GM12878 (cell line): ENCODE results near the gene TBX10. TPM values are rescaled to one million over a fixed set of nuclear protein-coding genes. Genes with fewer than 3 reads are reported as not detected.

Experiments
- ATAC-seq: fragments of 200-7000 bp; cut with Tn5 transposase; 3 replicates; pipeline ENCODE4 v1.9.1; 2020; ENCODE audit warnings: mild to moderate bottlenecking, moderate library complexity
- BruUV-seq: library from RNA; stranded (reverse); fragments of 400-500 nt; replicated peaks from 2 replicates; lab custom pipeline; 2021; lab: Mats Ljungman, UMichigan
- CTCF ChIA-PET: fragments of 300-600 bp; sonication (Branson Sonifier 250); formaldehyde crosslinking; extraction: SDS; loops from one replicate; lab custom pipeline; 2021; ENCODE audit warnings: inconsistent platforms; lab: Yijun Ruan, JAX
- POLR2A ChIA-PET: fragments of 350-600 bp; formaldehyde crosslinking; extraction: SDS; loops from one replicate; lab custom pipeline; 2021; ENCODE audit warnings: inconsistent platforms; lab: Charles Lee
- RAD21 ChIA-PET: fragments of 300-600 bp; sonication (Branson Sonifier 250); formaldehyde crosslinking; loops from one replicate; lab custom pipeline; 2023; ENCODE audit warnings: antibody characterized with exemption; ENCODE audit not compliant: unreplicated experiment; lab: Charles Lee
- SMC1A ChIA-PET: fragments of 300-600 bp; sonication (Branson Sonifier 250); formaldehyde crosslinking; loops from one replicate; lab custom pipeline; 2023; ENCODE audit not compliant: unreplicated experiment, uncharacterized antibody; lab: Charles Lee
- DNase-seq: peaks from one replicate; pipeline ENCODE4 v3.0.0-alpha.2; 2011; ENCODE audit warnings: low read depth, low spot score
- FAIRE-seq: peaks from 3 replicates; lab custom pipeline; 2011; peaks lifted over from hg19 to GRCh38; lab: Jason Lieb, UNC
- H2AFZ ChIP-seq: 2 replicates; pipeline ENCODE4 v1.6.0; 2011; ENCODE audit warnings: low read depth, low read length, control low read depth; ENCODE audit not compliant: control insufficient read depth
- H3K27ac ChIP-seq: 2 replicates; pipeline ENCODE4 v1.5.1; 2011; ENCODE audit warnings: control low read depth; ENCODE audit not compliant: control insufficient read depth, insufficient read depth
- H3K27me3 ChIP-seq, 2 experiments: replicated peaks in 1 of 2; 2 replicates each; pipeline versions ENCODE4 v1.6.0 to v1.6.1; 2011; ENCODE audit warnings: low read length in 1 of 2; ENCODE audit not compliant: control insufficient read depth in 2 of 2, insufficient read depth in 2 of 2
- H3K36me3 ChIP-seq, 2 experiments: 2 replicates each; pipeline ENCODE4 v1.5.1; 2011; ENCODE audit warnings: low read length in 1 of 2; ENCODE audit not compliant: control insufficient read depth in 2 of 2, insufficient read depth in 2 of 2
- H3K4me1 ChIP-seq: 2 replicates; pipeline ENCODE4 v1.6.1; 2011; ENCODE audit warnings: mild to moderate bottlenecking, low read length, moderate library complexity, mixed read lengths; ENCODE audit not compliant: control insufficient read depth, insufficient read depth
- H3K4me2 ChIP-seq: 2 replicates; pipeline ENCODE4 v1.6.0; 2011; ENCODE audit warnings: control low read depth; ENCODE audit not compliant: control insufficient read depth, insufficient read depth
- H3K4me3 ChIP-seq: fragments of 200-600 bp; sonication (generic); 2 replicates; pipeline ENCODE4 v1.5.1; 2016
- H3K79me2 ChIP-seq: 2 replicates; pipeline ENCODE4 v1.6.0; 2011; ENCODE audit warnings: low read length; ENCODE audit not compliant: control insufficient read depth, insufficient read depth
- H3K9ac ChIP-seq: 2 replicates; pipeline ENCODE4 v1.8.0; 2011; ENCODE audit warnings: low read length, control low read depth, mixed read lengths; ENCODE audit not compliant: control insufficient read depth, insufficient read depth
- H3K9me3 ChIP-seq: replicated peaks from 3 replicates; pipeline ENCODE4 v1.5.1; 2011; ENCODE audit warnings: mild to moderate bottlenecking, low read length; ENCODE audit not compliant: control insufficient read depth, insufficient read depth
- H4K20me1 ChIP-seq: 2 replicates; pipeline ENCODE4 v1.6.0; 2011; ENCODE audit not compliant: control insufficient read depth, insufficient read depth
- ATF3 ChIP-seq: IDR thresholded peaks from 2 replicates; pipeline ENCODE4 v1.6.1; 2011; ENCODE audit warnings: low read depth, mild to moderate bottlenecking, low read length, moderate library complexity, borderline replicate concordance; ENCODE audit errors: extremely low read depth
- CREB1 ChIP-seq: IDR thresholded peaks from 2 replicates; pipeline ENCODE4 v1.6.1; 2012; ENCODE audit warnings: low read depth, mild to moderate bottlenecking, inconsistent platforms
- EZH2 ChIP-seq: IDR thresholded peaks from 2 replicates; pipeline ENCODE4 v1.6.1; 2012; ENCODE audit warnings: low read depth, mild to moderate bottlenecking, control low read depth, inconsistent platforms, low read length, borderline replicate concordance; ENCODE audit not compliant: control insufficient read depth
- GATAD2B ChIP-seq: fragments of 450-650 bp; conservative IDR thresholded peaks from 2 replicates; pipeline ENCODE4 v1.6.1; 2017; ENCODE audit warnings: low read depth, mild to moderate bottlenecking, moderate library complexity
- HDAC6 ChIP-seq: fragments of 200-600 bp; sonication (generic); IDR thresholded peaks from one replicate; pipeline ENCODE4 v1.8.0; 2017; ENCODE audit warnings: antibody characterized with exemption; ENCODE audit not compliant: unreplicated experiment
- IRF5 ChIP-seq: fragments of 450-650 bp; IDR thresholded peaks from 2 replicates; pipeline ENCODE4 v1.6.1; 2017; ENCODE audit warnings: borderline replicate concordance
- RCOR1 ChIP-seq: conservative IDR thresholded peaks from 2 replicates; pipeline ENCODE4 v1.6.1; 2012; ENCODE audit warnings: low read depth, low read length, improper control_type of control experiment
- TAF1 ChIP-seq: IDR thresholded peaks from 2 replicates; pipeline ENCODE4 v1.6.1; 2011; ENCODE audit warnings: mild to moderate bottlenecking, low read depth, low read length, borderline replicate concordance
- TARDBP ChIP-seq: IDR thresholded peaks from 2 replicates; pipeline ENCODE4 v1.6.1; 2016; ENCODE audit warnings: borderline replicate concordance
- ZNF207 ChIP-seq: fragments of 450-650 bp; IDR thresholded peaks from 2 replicates; pipeline ENCODE4 v1.6.1; 2014; ENCODE audit warnings: antibody characterized with exemption, mild to moderate bottlenecking, borderline replicate concordance
- WGBS: methylation state at CpG from one replicate; pipeline ENCODE4 v1.1.6; 2016; ENCODE audit warnings: low lambda C conversion rate; ENCODE audit not compliant: insufficient replicate concordance, insufficient coverage; ENCODE audit errors: missing lambda C conversion rate; 5-methylcytosine and 5-hydroxymethylcytosine counted together
- in situ Hi-C: fragments of 300-500 bp; cut with MboI; formaldehyde crosslinking; loops from 9 replicates; pipeline ENCODE4 v1.14.3; 2018; ENCODE audit warnings: mixed read lengths
- intact Hi-C: fragments of 100-400 bp; cut with micrococcal nuclease; formaldehyde crosslinking; loops from one replicate; pipeline ENCODE4 v1.14.2; 2022; ENCODE audit not compliant: unreplicated experiment
- polyA plus RNA-seq, 11 experiments: library from polyadenylated mRNA; depleted of rRNA in 4 of 11; unstranded in 6 of 11; stranded (reverse) in 5 of 11; fragments of >200 nt; fragmentation: Nextera tagmentation in 4 of 11; fragmentation: Illumina TruSeq in 1 of 11; extraction: Ambion mirVana in 4 of 11; extraction: Trizol in 1 of 11; gene quantifications; 1 replicate in 1 of 11; 2 replicates in 10 of 11; pipeline versions ENCODE4 v1.2.1 to v1.2.3, GENCODE V29; 2011 to 2016; ENCODE audit warnings: inconsistent platforms in 2 of 11, missing spikeins in 2 of 11, low read depth in 1 of 11
- total RNA-seq, 4 experiments: library from RNA; depleted of rRNA in 3 of 4; stranded (reverse); fragments of >200 nt in 3 of 4; fragmentation: Illumina TruSeq in 1 of 4; extraction: Trizol in 1 of 4; gene quantifications; 2 replicates each; pipeline versions ENCODE4 v1.2.1 to v1.2.3, GENCODE V29; 2013 to 2021
- TF ChIP-seq, protein P1 (sequence below): fragments of 450-650 bp; IDR thresholded peaks from 2 replicates; pipeline ENCODE4 v1.6.1; 2017; ENCODE audit warnings: mild to moderate bottlenecking
- TF ChIP-seq, protein P2 (sequence below): fragments of 450-650 bp; formaldehyde crosslinking; IDR thresholded peaks from 2 replicates; pipeline ENCODE4 v1.5.0; 2022; ENCODE audit warnings: mild to moderate bottlenecking, missing genetic modification characterization
- TF ChIP-seq, protein P3 (sequence below): IDR thresholded peaks from 2 replicates; pipeline ENCODE4 v1.6.1; 2011; ENCODE audit warnings: borderline replicate concordance, low read depth, mild to moderate bottlenecking, moderate library complexity, low read length; ENCODE audit not compliant: insufficient read depth, poor library complexity, severe bottlenecking

Gene TBX10
- total and polyA plus RNA-seq, 10 of the 15 experiments (the other 5 are each of a cell fraction or from before 2014, with no cell fraction given) = 0.10 to 0.44 (median 0.20) TPM; not detected in 4

- in situ Hi-C loops = no loop called here
- H3K27me3 ChIP-seq = peaks cover 0 to 6% of the 10 kb centered on the region in 2 experiments; a peak in 2 of 4 replicates
- TF ChIP-seq, protein P1, sequence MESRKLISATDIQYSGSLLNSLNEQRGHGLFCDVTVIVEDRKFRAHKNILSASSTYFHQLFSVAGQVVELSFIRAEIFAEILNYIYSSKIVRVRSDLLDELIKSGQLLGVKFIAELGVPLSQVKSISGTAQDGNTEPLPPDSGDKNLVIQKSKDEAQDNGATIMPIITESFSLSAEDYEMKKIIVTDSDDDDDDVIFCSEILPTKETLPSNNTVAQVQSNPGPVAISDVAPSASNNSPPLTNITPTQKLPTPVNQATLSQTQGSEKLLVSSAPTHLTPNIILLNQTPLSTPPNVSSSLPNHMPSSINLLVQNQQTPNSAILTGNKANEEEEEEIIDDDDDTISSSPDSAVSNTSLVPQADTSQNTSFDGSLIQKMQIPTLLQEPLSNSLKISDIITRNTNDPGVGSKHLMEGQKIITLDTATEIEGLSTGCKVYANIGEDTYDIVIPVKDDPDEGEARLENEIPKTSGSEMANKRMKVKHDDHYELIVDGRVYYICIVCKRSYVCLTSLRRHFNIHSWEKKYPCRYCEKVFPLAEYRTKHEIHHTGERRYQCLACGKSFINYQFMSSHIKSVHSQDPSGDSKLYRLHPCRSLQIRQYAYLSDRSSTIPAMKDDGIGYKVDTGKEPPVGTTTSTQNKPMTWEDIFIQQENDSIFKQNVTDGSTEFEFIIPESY = no peak
- TF ChIP-seq EZH2 = no peak
- no peak for TF ChIP-seq ATF3
- TF ChIP-seq IRF5 = no peak
- no peak for TF ChIP-seq TAF1
- TF ChIP-seq, protein P2, sequence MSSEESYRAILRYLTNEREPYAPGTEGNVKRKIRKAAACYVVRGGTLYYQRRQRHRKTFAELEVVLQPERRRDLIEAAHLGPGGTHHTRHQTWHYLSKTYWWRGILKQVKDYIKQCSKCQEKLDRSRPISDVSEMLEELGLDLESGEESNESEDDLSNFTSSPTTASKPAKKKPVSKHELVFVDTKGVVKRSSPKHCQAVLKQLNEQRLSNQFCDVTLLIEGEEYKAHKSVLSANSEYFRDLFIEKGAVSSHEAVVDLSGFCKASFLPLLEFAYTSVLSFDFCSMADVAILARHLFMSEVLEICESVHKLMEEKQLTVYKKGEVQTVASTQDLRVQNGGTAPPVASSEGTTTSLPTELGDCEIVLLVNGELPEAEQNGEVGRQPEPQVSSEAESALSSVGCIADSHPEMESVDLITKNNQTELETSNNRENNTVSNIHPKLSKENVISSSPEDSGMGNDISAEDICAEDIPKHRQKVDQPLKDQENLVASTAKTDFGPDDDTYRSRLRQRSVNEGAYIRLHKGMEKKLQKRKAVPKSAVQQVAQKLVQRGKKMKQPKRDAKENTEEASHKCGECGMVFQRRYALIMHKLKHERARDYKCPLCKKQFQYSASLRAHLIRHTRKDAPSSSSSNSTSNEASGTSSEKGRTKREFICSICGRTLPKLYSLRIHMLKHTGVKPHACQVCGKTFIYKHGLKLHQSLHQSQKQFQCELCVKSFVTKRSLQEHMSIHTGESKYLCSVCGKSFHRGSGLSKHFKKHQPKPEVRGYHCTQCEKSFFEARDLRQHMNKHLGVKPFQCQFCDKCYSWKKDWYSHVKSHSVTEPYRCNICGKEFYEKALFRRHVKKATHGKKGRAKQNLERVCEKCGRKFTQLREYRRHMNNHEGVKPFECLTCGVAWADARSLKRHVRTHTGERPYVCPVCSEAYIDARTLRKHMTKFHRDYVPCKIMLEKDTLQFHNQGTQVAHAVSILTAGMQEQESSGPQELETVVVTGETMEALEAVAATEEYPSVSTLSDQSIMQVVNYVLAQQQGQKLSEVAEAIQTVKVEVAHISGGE = no peak
- TF ChIP-seq GATAD2B = no peak
- TF ChIP-seq CREB1 = no peak
- TF ChIP-seq, protein P3, sequence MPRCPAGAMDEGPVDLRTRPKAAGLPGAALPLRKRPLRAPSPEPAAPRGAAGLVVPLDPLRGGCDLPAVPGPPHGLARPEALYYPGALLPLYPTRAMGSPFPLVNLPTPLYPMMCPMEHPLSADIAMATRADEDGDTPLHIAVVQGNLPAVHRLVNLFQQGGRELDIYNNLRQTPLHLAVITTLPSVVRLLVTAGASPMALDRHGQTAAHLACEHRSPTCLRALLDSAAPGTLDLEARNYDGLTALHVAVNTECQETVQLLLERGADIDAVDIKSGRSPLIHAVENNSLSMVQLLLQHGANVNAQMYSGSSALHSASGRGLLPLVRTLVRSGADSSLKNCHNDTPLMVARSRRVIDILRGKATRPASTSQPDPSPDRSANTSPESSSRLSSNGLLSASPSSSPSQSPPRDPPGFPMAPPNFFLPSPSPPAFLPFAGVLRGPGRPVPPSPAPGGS = no peak
- TF ChIP-seq TARDBP = no peak
- no peak for TF ChIP-seq HDAC6
- no peak for TF ChIP-seq ZNF207
- no peak for TF ChIP-seq RCOR1
- POLR2A ChIA-PET = no interaction called here
- no peaks in the 10 kb centered on the region for H3K4me1 ChIP-seq
- no peak overlapping the region for H2AFZ ChIP-seq
- H3K4me3 ChIP-seq = no peak overlapping the region
- BruUV-seq = no TSS peak
- SMC1A ChIA-PET = no interaction called here
- RAD21 ChIA-PET = no interaction called here
- no peak for DNase-seq
- no peaks in the 10 kb centered on the region for H3K36me3 ChIP-seq
- no peak for ATAC-seq
- WGBS = 32% methylated on average over 8 of the region's 8 CpGs
- H4K20me1 ChIP-seq = no peaks in the 10 kb centered on the region
- H3K9ac ChIP-seq = no peak overlapping the region
- CTCF ChIA-PET = no interaction called here
- H3K79me2 ChIP-seq = no peaks in the 10 kb centered on the region
- H3K9me3 ChIP-seq = no peaks in the 10 kb centered on the region; the same call in 2 of the 3 replicates
- intact Hi-C loops = no loop called here
- no peak for FAIRE-seq
- no peak overlapping the region for H3K4me2 ChIP-seq
- H3K27ac ChIP-seq = no peak overlapping the region
Measured at GRCh38 chr11:67673902-67674301, 34.3 kb upstream of the TBX10 start.
